BLaER1 (cell line): ENCODE results near the gene TECPR1.

Experiments
- H3K27ac ChIP-seq: shearing (Covaris generic); formaldehyde crosslinking; 2 replicates; pipeline ENCODE4 v1.8.1; 2022
- H3K27me3 ChIP-seq: shearing (Covaris generic); formaldehyde crosslinking; 2 replicates; pipeline ENCODE4 v1.8.1; 2022
- H3K36me3 ChIP-seq: shearing (Covaris generic); formaldehyde crosslinking; 2 replicates; pipeline ENCODE4 v1.8.1; 2022
- H3K4me1 ChIP-seq: shearing (Covaris generic); formaldehyde crosslinking; 2 replicates; pipeline ENCODE4 v1.8.1; 2022
- H3K4me2 ChIP-seq: shearing (Covaris generic); formaldehyde crosslinking; 2 replicates; pipeline ENCODE4 v1.8.1; 2022
- H3K4me3 ChIP-seq: shearing (Covaris generic); formaldehyde crosslinking; 2 replicates; pipeline ENCODE4 v1.8.1; 2022
- H3K9ac ChIP-seq: shearing (Covaris generic); formaldehyde crosslinking; 2 replicates; pipeline ENCODE4 v1.8.1; 2022
- H3K9me3 ChIP-seq: shearing (Covaris generic); formaldehyde crosslinking; 2 replicates; pipeline ENCODE4 v1.8.1; 2022
- H4K20me1 ChIP-seq: shearing (Covaris generic); formaldehyde crosslinking; 2 replicates; pipeline ENCODE4 v1.8.1; 2022
- Cebpa-rat ChIP-seq: shearing (Covaris generic); IDR thresholded peaks from 2 replicates; pipeline ENCODE4 v1.8.1; 2022

Gene TECPR1

GRCh38 chr7:98199131-98199530 lies 52.9 kb downstream of the TECPR1 start:
- Histone ChIP-seq H3K4me3 (no peak overlapping the region), H3K9ac (no peak overlapping the region), H3K4me1 (peaks cover 43% of the 10 kb centered on the region), H4K20me1 (peaks cover 90% of the 10 kb centered on the region), H3K9me3 (peaks cover 7% of the 10 kb centered on the region; the same call in 1 of the 2 replicates), H3K27me3 (no peaks in the 10 kb centered on the region), H3K27ac (no peak overlapping the region), H3K36me3 (peaks cover 52% of the 10 kb centered on the region), H3K4me2 (no peak overlapping the region)
- no peak for TF ChIP-seq Cebpa-rat

GRCh38 chr7:98196706-98197605 lies 55.1 kb downstream of the TECPR1 start:
- Histone ChIP-seq H3K9ac (no peak overlapping the region), H3K27ac (no peak overlapping the region), H3K4me2 (no peak overlapping the region), H3K36me3 (peaks cover 63% of the 10 kb centered on the region), H3K4me1 (peaks cover 21% of the 10 kb centered on the region), H3K4me3 (no peak overlapping the region), H4K20me1 (peaks cover 68% of the 10 kb centered on the region), H3K9me3 (peaks cover 7% of the 10 kb centered on the region; the same call in 1 of the 2 replicates), H3K27me3 (no peaks in the 10 kb centered on the region)
- TF ChIP-seq Cebpa-rat: no peak

DNA sequence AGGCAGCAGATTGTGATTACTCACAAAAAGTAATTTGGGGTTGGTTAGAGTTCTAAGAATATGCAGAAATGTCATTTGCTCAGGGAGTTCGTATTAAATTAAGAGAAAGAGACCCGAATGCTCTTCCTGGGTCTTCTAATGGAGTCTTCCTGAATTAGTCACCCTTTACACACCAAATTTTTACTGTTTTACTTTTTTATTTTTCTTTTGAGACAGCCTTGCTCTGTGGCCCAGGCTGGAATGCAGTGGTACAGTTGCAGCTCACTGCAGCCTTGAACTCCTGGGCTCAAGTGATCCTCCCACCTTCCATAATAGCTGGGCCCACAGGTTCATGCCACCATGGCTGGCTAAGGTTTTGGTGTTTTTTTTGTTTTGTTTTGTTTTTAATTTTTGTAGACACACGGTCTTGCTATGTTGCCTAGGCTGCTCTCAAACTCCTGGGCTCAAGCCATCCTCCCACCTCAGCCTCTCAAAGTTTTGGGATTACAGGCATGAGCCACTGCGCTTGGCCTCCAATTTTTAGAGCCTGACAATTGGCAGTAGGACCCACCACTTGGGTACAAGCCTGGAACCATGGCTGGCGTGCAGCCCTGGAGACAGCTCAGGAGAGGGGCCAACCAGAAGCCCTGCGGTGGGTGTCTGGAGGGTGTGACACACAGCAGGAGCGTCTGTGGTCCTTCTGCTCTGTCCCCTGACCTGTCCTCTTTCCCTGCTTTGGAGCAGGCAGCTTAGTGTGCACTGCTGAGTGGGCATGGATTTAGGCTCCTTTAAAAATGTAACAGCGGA lies 57.2 kb downstream of the TECPR1 start:
- peaks cover 7% of the 10 kb centered on the region; the same call in 1 of the 2 replicates for H3K9me3 ChIP-seq
- peaks cover 48% of the 10 kb centered on the region for H4K20me1 ChIP-seq
- peaks cover under 1% of the 10 kb centered on the region for H3K4me1 ChIP-seq
- no peak overlapping the region for H3K9ac ChIP-seq
- no peak for TF ChIP-seq Cebpa-rat
- no peak overlapping the region for H3K4me2 ChIP-seq
- peaks cover 83% of the 10 kb centered on the region for H3K36me3 ChIP-seq
- no peak overlapping the region for H3K4me3 ChIP-seq
- no peak overlapping the region for H3K27ac ChIP-seq
- no peaks in the 10 kb centered on the region for H3K27me3 ChIP-seq

DNA sequence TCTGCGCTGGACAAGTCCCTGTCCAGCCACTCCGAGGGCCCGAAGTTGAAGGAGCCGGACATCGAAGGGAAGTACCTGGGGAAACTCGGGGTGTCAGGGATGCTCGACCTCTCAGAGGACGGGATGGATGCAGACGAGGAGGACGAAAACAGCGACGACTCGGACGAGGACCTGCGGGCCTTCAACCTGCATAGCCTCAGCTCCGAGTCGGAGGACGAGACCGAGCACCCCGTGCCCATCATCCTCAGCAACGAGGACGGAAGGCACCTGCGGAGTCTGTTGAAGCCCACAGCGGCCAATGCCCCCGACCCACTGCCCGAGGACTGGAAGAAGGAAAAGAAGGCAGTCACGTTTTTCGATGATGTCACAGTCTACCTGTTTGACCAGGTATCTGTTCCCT lies 57.8 kb downstream of the TECPR1 start:
- TF ChIP-seq Cebpa-rat: no peak
- Histone ChIP-seq H3K4me1 (peaks cover 7% of the 10 kb centered on the region), H3K27ac (no peak overlapping the region), H3K4me3 (no peak overlapping the region), H3K4me2 (no peak overlapping the region), H3K9me3 (peaks cover 9% of the 10 kb centered on the region; the same call in 1 of the 2 replicates), H3K9ac (no peak overlapping the region), H4K20me1 (peaks cover 41% of the 10 kb centered on the region), H3K27me3 (no peaks in the 10 kb centered on the region), H3K36me3 (peaks cover 89% of the 10 kb centered on the region)

GRCh38 chr7:98193474-98194180 lies 58.4 kb downstream of the TECPR1 start:
- H3K27ac ChIP-seq: no peak overlapping the region
- H3K27me3 ChIP-seq: no peaks in the 10 kb centered on the region
- H3K4me1 ChIP-seq: peaks cover 9% of the 10 kb centered on the region
- no peak for TF ChIP-seq Cebpa-rat
- H3K4me2 ChIP-seq: no peak overlapping the region
- no peak overlapping the region for H3K4me3 ChIP-seq
- H3K9me3 ChIP-seq: peaks cover 13% of the 10 kb centered on the region; the same call in 1 of the 2 replicates
- peaks cover 94% of the 10 kb centered on the region for H3K36me3 ChIP-seq
- H4K20me1 ChIP-seq: peaks cover 39% of the 10 kb centered on the region
- no peak overlapping the region for H3K9ac ChIP-seq

- peaks cover 32% of the 10 kb centered on the region for H4K20me1 ChIP-seq
- H3K4me3 ChIP-seq: no peak overlapping the region
- peaks cover 94% of the 10 kb centered on the region for H3K36me3 ChIP-seq
- H3K27ac ChIP-seq: no peak overlapping the region
- H3K27me3 ChIP-seq: no peaks in the 10 kb centered on the region
- no peak for TF ChIP-seq Cebpa-rat
- no peak overlapping the region for H3K9ac ChIP-seq
- no peak overlapping the region for H3K4me2 ChIP-seq
- H3K4me1 ChIP-seq: peaks cover 9% of the 10 kb centered on the region
- peaks cover 11% of the 10 kb centered on the region; the same call in 1 of the 2 replicates for H3K9me3 ChIP-seq
Measured at GRCh38 chr7:98192781-98193457, 59.1 kb downstream of the TECPR1 start.

GRCh38 chr7:98191668-98192431 lies 60.2 kb downstream of the TECPR1 start:
- Histone ChIP-seq H3K4me3 (no peak overlapping the region), H3K27ac (no peak overlapping the region), H3K4me2 (no peak overlapping the region), H3K27me3 (no peaks in the 10 kb centered on the region), H3K36me3 (peaks cover 96% of the 10 kb centered on the region), H3K9me3 (peaks cover 11% of the 10 kb centered on the region; the same call in 1 of the 2 replicates), H3K4me1 (peaks cover 9% of the 10 kb centered on the region), H4K20me1 (peaks cover 22% of the 10 kb centered on the region), H3K9ac (no peak overlapping the region)
- no peak for TF ChIP-seq Cebpa-rat

GRCh38 chr7:98189559-98189958 lies 62.5 kb downstream of the TECPR1 start:
- Histone ChIP-seq H3K4me2 (peak overlapping the region; percentile 31), H3K27ac (no peak overlapping the region), H3K4me3 (no peak overlapping the region), H3K9me3 (peaks cover 11% of the 10 kb centered on the region; the same call in 1 of the 2 replicates), H3K4me1 (peaks cover 9% of the 10 kb centered on the region), H4K20me1 (no peaks in the 10 kb centered on the region), H3K9ac (no peak overlapping the region), H3K36me3 (peaks cover 77% of the 10 kb centered on the region), H3K27me3 (no peaks in the 10 kb centered on the region)
- no peak for TF ChIP-seq Cebpa-rat
